CD4-positive, alpha-beta T cell treated with Interleukin-6 at 100 ng/mL for 8 hours (primary cell): ENCODE data around the gene PSG11.
"Not testable (repeated sequence)": the region's sequence is repeated elsewhere in the genome, so short reads cannot be mapped to it uniquely, and the experiment has no call there.

Experiments used
- DNase-seq: peaks from one replicate; pipeline ENCODE4 v3.0.0-alpha.2; 2020; ENCODE audit warnings: mixed read lengths, low spot score

Gene PSG11

GRCh38 chr19:42988206-42988605 is 38.1 kb downstream of the PSG11 start:
- DNase-seq, result not testable (repeated sequence)

- DNase-seq, result no peak
These were observed 40.7 kb downstream of the PSG11 start for GRCh38 chr19:42985588-42985987.

- DNase-seq, result not testable (repeated sequence)
These were observed 44.2 kb downstream of the PSG11 start for GRCh38 chr19:42982111-42982510.

- not testable (repeated sequence) for DNase-seq
These were observed 54.8 kb downstream of the PSG11 start for GRCh38 chr19:42971451-42971850.

GRCh38 chr19:42965176-42965575 is 61.1 kb downstream of the PSG11 start:
- no peak for DNase-seq

- DNase-seq, result no peak
These were observed 65.2 kb downstream of the PSG11 start for GRCh38 chr19:42961119-42961518.
